NCI-H460 (cell line): ENCODE results near the gene COL4A1. TPM values are rescaled to one million over a fixed set of nuclear protein-coding genes. Genes with fewer than 3 reads are reported as not detected.

Experiments
- DNase-seq: peaks from one replicate; pipeline ENCODE4 v3.0.0-alpha.2; 2016; ENCODE audit warnings: low read depth; ENCODE audit errors: extremely low read depth
- small RNA-seq, 2 experiments: library from RNA; depleted of rRNA; stranded (forward); fragments of <200 nt; gene quantifications; one replicate each; pipeline ENCODE3, GENCODE V24; 2014
- total RNA-seq: library from RNA; depleted of rRNA; stranded (reverse); fragments of >200 nt; shearing (Covaris generic); gene quantifications from 2 replicates; pipeline ENCODE4 v1.2.3, GENCODE V29; 2014; rRNA removed

The COL4A1 gene
- total RNA-seq, 1 experiment from 2014 or later = 7.3 TPM

DNA sequence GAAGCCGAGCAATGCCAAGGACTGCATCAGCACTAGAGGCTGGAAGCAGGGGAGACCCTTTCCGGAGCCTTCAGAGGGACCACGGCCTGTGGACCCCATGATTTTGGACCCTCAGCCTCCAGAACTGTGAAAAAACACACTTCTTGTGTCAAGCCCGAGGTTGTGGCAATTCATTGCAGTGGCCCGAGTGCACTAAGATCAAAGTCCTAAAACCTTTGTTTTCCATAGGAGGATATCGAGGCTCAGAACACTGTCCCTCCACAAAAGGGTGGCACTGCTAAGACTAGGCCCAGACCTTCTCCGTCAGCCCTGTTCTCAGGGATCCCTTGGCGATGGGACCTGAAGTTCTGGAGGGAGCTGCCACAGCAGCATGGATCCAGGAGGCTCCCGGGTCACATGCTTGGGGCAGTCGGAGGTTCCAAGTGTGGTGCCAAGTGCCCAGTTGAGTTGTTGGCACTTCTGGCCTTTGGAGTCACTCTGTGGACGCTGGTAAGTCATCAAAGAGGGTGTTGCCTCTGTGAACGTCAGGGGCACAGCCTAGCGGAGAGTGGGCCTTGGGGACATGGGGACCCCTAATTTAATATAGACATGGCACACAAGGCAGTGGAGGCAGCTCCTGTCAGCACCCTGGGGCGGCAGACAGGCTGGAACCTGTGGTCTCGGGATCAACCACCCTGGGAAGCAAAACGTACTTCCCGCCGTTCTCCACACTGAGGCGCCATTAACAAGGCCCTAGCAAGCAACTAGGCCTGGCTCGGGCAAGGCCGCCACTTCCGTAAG lies 199.2 kb downstream of the COL4A1 start:
- no peak for DNase-seq

- no peak for DNase-seq
Measured at GRCh38 chr13:110106726-110107125, 200.2 kb downstream of the COL4A1 start.

- DNase-seq = no peak
Measured at GRCh38 chr13:110105136-110105535, 201.8 kb downstream of the COL4A1 start.

DNA sequence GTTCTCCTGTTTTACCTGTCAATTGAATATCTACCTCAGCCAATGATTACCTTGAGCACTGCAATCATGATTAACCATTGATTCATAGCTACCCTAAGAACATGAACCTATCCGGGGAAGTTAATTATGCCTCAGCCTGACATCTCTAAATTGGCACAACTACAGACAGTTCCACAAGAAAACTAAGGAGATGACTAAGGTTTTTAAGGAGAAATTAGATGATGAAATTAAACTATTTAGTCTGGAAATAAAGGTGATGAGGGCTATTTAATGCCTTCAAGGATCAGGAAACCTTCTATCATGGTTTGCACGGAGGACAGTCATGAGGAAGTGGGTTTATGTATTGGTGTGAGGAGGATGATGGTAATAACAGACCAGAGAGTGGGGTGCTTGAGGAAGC lies 203.4 kb downstream of the COL4A1 start:
- no peak for DNase-seq

DNA sequence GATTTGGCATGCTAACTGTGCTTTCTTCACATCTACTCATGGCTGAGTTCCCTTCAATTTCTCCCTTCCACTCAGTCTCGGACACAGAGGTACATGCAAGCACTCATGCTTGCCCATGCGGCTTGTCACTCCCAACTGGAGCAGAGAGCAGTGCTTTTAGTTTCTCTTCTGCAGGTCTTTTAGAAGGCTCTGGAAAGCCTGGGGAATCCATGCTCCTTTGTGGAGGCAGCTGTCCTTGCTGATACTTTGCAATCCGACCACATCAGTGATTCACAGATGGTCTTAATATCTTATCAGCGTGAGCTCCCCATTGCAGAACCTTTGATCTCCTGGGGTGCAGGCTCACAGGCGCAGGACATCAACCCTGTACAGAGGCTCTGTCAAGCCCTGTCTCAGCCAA lies 203.9 kb downstream of the COL4A1 start:
- DNase-seq = no peak

DNA sequence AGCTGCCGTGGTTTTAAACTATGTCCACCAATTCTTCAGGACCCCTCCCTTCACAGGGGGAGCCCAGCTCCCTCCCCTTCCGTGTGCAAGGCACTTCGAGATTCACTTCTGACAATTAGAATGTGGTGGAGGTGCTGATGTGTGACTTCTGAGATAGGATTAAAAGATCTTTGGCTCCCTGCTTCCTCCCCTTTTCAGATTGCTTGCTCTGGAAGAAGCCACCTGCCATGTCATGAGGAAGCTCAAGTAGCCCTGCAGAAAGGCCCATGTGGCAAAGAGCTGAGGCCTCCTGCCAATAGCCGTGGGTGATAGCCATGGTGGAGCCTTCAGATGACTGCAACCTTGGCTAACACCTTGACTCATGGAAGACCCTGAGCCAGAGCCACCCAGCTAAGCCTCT lies 204.9 kb downstream of the COL4A1 start:
- no peak for DNase-seq

- no peak for DNase-seq
Measured at GRCh38 chr13:110099922-110100321, 207.0 kb downstream of the COL4A1 start.

Small RNA genes lying within 50 kb of the gene (small RNA-seq; reads per million reads assigned to genes)
- 0 reads per million in 2 experiments for gene MIR8073

Other genes starting within 250 kb of the COL4A1 start
- gene COL4A2, start 127 bp upstream of the COL4A1 start, total RNA-seq = 31.0 and 35.0 TPM in 2 replicates